ENCODE data around the gene DENND1A.

The DENND1A gene

DNA sequence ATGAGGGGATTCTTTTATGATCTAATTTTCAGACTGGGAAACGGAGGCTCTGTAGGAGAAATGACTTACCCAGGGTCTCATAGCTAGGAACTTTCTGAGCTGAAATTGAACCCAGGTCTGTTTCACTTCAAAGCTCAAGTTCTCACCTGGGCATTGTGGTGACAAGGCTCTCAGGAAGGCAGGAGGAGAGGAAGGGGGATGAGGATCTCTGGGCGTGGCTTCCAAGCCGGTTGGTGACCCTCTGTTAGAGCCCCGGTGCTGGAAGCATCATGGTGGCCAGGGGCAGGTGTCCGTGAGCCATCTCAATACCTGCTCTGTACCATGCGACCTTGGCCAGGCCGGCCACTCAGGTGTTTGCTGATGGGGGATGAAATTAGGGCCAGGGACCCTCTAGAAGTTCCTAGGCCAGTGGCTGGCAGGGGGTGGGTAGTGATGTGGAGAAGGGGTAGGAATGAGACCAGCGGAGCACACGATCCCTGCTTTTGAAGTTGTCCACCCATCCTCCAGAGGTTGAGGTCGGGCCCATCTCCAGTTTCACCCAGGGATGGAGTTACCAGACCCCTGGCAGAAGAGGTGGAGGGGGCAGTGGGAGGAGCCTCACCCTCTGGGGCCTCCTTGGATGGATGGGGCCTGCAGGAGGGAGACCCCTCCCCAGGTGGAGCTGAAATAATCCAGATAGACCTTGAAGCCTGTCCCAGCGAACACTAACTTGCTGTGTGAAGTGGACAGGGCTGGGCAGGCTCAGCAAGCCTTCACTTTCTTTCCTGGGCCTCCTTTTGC lies 568.0 kb downstream of the DENND1A start:
- TF ChIP-seq ZNF274 (IDR thresholded peaks at IDR 0.05; ENCODE audit: low read depth, low read length), result no peak
- H3K4me3 ChIP-seq (ENCODE audit: low read length), result no peak overlapping the region

DNA sequence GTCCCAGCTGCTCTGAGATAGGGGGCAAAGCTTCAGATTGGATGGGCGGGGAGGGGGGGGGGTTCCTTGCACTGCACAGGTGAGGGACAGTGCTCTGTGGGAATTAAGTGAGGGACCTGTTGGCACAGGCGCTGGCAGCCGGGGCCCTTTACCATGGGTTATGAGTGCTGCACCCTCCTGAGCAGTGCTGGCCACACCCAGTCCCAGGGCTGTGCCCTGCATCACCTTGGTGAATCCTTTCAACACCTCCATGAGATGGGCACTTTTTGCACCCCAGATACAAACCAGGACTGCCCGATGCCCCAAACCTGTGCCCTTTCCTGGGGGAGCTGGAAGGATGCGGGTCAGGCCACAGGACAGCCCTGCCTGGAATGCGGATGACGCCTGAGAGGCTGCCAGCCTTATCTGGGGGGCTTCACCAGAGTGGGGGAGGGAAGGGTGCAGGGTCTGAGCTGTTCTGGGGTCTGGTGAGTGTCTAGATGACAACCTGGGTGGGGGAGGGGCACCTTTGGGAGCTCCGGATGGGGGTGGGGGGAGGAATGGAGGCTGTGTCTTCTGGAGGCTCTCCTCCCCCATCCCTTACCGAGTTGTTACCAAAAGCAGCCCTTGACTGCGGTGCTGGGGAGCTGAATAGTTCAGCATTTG lies 568.7 kb downstream of the DENND1A start:
- H3K4me3 ChIP-seq (ENCODE audit: low read length), result no peak overlapping the region
- TF ChIP-seq ZNF274 (IDR thresholded peaks at IDR 0.05; ENCODE audit: low read depth, low read length), result no peak

- no peak overlapping the region for H3K4me3 ChIP-seq (ENCODE audit: low read length)
- no peak for TF ChIP-seq ZNF274 (IDR thresholded peaks at IDR 0.05; ENCODE audit: low read depth, low read length)
These were observed 569.5 kb downstream of the DENND1A start for GRCh38 chr9:123360161-123361085.

GRCh38 chr9:123359546-123359945 lies 570.4 kb downstream of the DENND1A start:
- TF ChIP-seq ZNF274 (IDR thresholded peaks at IDR 0.05; ENCODE audit: low read depth, low read length), result no peak
- no peak overlapping the region for H3K4me3 ChIP-seq (ENCODE audit: low read length)

DNA sequence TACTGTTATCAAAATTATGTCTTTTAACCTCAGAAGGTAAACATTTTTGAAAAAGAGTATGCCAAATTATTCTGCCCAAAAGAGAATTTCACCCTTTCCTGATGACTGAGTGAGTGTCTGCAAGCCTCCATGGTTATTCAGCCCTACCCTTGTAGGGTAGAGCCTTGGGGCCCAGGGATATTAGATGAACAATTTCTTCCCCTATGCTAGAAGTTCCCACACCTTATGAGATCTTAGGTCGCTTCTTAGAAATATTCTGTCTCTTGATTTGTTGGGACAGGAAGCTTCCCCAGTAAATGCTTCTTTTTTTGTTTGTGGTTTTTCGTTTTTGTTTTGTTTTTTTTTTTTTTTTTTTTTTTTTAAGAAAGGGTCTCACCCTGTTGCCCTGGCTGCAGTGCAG lies 570.8 kb downstream of the DENND1A start:
- H3K4me3 ChIP-seq (ENCODE audit: low read length), result no peak overlapping the region
- no peak for TF ChIP-seq ZNF274 (IDR thresholded peaks at IDR 0.05; ENCODE audit: low read depth, low read length)

GRCh38 chr9:123358181-123358905 lies 571.6 kb downstream of the DENND1A start:
- no peak overlapping the region for H3K4me3 ChIP-seq (ENCODE audit: low read length)
- no peak for TF ChIP-seq ZNF274 (IDR thresholded peaks at IDR 0.05; ENCODE audit: low read depth, low read length)

GRCh38 chr9:123357743-123358059 lies 572.2 kb downstream of the DENND1A start:
- H3K4me3 ChIP-seq (ENCODE audit: low read length), result no peak overlapping the region
- no peak for TF ChIP-seq ZNF274 (IDR thresholded peaks at IDR 0.05; ENCODE audit: low read depth, low read length)

GRCh38 chr9:123356851-123357742 lies 572.8 kb downstream of the DENND1A start:
- no peak for TF ChIP-seq ZNF274 (IDR thresholded peaks at IDR 0.05; ENCODE audit: low read depth, low read length)
- H3K4me3 ChIP-seq (ENCODE audit: low read length), result no peak overlapping the region

GRCh38 chr9:123355761-123356431 lies 574.0 kb downstream of the DENND1A start, which contains the start of gene CRB2:
CRB2 (plus strand) TSS chr9:123356197; CDS start chr9:123356261, 64 bp downstream.
- no peak within 1 kb of the TSS for H3K4me3 ChIP-seq (ENCODE audit: low read length)
- no peak for TF ChIP-seq ZNF274 (IDR thresholded peaks at IDR 0.05; ENCODE audit: low read depth, low read length)

DNA sequence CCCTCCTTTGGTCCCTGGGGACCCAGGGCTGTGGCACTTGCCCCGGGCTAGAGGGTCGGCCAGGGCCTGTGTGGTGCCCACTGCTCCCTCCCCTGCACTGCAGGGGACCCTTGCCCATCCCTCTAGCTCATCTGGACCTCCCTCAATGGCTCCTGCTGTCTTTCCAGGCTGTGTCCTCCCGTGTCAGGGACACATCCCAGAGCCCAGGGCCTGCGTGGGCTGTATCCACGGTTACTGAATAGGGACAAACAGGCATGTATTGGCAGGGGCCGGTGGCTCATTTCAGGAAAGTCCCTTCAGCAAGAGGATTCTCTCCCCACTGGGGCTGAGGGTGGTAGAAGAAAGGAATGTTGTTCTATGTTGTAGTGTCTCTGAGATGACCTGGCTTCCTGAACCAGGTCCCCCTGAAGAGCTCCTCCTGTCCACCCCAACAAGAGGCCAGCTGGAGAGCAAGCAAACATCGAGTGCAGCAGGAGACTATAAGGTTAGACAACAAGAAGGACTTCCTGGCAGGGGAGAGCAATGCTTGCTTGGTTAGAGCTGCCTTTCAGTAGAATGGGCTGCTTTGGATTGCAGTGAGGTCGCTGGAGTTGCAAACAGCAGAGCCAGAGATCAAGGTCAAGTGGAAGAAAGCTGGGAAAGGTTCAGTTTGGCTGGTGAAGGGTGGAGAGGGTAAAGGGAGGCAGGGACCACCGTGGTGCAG lies 575.0 kb downstream of the DENND1A start:
- no peak for TF ChIP-seq ZNF274 (IDR thresholded peaks at IDR 0.05; ENCODE audit: low read depth, low read length)
- no peak overlapping the region for H3K4me3 ChIP-seq (ENCODE audit: low read length)

DNA sequence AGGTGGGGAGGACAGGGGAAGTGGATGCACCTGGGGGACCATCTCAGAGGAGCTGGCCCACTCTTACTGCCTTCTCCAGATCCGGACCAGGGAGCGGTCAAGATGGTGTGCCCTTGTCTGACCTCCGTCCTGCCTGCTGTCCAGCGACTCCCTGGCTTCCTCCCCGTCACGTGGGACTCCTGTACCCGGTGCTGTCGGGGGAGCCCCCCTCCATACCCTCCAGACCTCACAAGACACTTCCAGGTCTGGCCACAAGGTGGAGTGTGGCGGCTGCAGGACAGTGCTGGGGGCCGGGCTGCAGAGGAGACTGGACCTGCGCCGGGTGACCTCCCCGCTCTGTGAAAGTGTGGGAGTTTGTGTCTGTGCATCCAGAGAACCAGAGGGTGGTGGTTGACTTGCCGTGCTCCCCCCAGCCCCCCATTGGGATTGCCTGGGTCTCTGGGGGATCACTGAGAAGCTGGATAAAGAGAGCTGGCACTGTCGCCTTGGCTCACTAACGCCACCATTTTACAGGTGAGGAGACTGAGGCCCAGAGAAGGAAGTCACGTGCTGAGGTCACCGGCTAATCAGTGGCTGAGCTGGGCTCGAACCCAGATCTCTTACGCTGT lies 575.8 kb downstream of the DENND1A start:
- no peak for TF ChIP-seq ZNF274 (IDR thresholded peaks at IDR 0.05; ENCODE audit: low read depth, low read length)

More for the DNA sequence above, 575.8 kb downstream of the DENND1A start:
- no peak overlapping the region for H3K4me3 ChIP-seq (ENCODE audit: low read length)
